ENCODE measurements around the gene POLR1A.

DNA sequence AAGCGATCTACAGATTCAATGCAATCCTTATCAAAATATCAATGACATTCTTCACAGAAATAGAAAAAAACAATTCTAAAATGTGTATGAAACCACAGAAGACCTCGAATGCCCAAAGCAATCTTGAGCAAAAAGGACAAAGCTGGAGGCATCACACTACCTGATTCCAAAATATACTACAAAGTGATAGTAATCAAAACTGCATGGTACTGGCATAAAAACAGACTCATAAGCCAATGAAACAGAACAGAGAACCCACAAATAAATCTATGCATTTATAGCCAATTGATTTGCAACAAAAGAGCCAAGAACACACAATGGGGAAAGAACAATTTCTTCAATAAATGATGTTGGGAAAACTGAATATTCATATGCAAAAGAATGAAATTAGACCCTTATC lies 99.2 kb downstream of the POLR1A start:
- TF ChIP-seq CHD1 (IDR thresholded peaks at IDR 0.05; ENCODE audit: low read depth, low read length) (no peak), POLR2A (IDR thresholded peaks at IDR 0.05; ENCODE audit: control extremely low read depth in 1 of 2, low read depth in 2 of 2, low read length in 2 of 2) (no peak), CHD2 (IDR thresholded peaks at IDR 0.05; ENCODE audit: low read length) (no peak), USF2 (IDR thresholded peaks at IDR 0.05; ENCODE audit: low read length) (no peak), MAX (IDR thresholded peaks at IDR 0.05) (no peak), SIN3A (conservative IDR thresholded peaks at IDR 0.05 in 1 of 2, IDR thresholded peaks at IDR 0.05 in 1 of 2; ENCODE audit: low read depth in 1 of 2, low read length in 2 of 2) (no peak)
- TF ChIP-seq, protein P1, sequence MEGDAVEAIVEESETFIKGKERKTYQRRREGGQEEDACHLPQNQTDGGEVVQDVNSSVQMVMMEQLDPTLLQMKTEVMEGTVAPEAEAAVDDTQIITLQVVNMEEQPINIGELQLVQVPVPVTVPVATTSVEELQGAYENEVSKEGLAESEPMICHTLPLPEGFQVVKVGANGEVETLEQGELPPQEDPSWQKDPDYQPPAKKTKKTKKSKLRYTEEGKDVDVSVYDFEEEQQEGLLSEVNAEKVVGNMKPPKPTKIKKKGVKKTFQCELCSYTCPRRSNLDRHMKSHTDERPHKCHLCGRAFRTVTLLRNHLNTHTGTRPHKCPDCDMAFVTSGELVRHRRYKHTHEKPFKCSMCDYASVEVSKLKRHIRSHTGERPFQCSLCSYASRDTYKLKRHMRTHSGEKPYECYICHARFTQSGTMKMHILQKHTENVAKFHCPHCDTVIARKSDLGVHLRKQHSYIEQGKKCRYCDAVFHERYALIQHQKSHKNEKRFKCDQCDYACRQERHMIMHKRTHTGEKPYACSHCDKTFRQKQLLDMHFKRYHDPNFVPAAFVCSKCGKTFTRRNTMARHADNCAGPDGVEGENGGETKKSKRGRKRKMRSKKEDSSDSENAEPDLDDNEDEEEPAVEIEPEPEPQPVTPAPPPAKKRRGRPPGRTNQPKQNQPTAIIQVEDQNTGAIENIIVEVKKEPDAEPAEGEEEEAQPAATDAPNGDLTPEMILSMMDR (IDR thresholded peaks at IDR 0.05; ENCODE audit: control extremely low read depth in 1 of 3, insufficient read depth in 1 of 3, low read depth in 1 of 3, low read length in 3 of 3) = no peak

Data from H1 (cell line).